DOHH2 (cell line): ENCODE data around the gene MST1.

Experiments
- H3F3A ChIP-seq: fragments of 200-600 bp; sonication (generic), shearing (Covaris generic); 2 replicates; pipeline ENCODE4 v1.6.0; 2016; ENCODE audit warnings: antibody characterized with exemption, mild to moderate bottlenecking; ENCODE audit not compliant: control insufficient read depth, insufficient read depth
- H3K27ac ChIP-seq: fragments of 200-600 bp; sonication (generic); 2 replicates; pipeline ENCODE4 v1.5.1; 2014; ENCODE audit warnings: low read depth, mild to moderate bottlenecking, low read length, moderate library complexity
- H3K27me3 ChIP-seq: fragments of 200-600 bp; sonication (generic); 2 replicates; pipeline ENCODE4 v1.6.1; 2014; ENCODE audit warnings: mild to moderate bottlenecking, low read length, mixed read lengths; ENCODE audit not compliant: control insufficient read depth
- H3K36me3 ChIP-seq: fragments of 200-600 bp; sonication (generic); 2 replicates; pipeline ENCODE4 v1.6.1; 2014; ENCODE audit warnings: mild to moderate bottlenecking, low read length, moderate library complexity, mixed read lengths; ENCODE audit not compliant: control insufficient read depth
- H3K4me1 ChIP-seq: fragments of 200-600 bp; sonication (generic); 2 replicates; pipeline ENCODE4 v1.6.1; 2014; ENCODE audit warnings: mild to moderate bottlenecking, low read length, mixed read lengths; ENCODE audit not compliant: control insufficient read depth
- H3K4me2 ChIP-seq: fragments of 200-600 bp; sonication (generic); 2 replicates; pipeline ENCODE4 v1.6.0; 2014; ENCODE audit warnings: mild to moderate bottlenecking, low read length, moderate library complexity
- H3K4me3 ChIP-seq: fragments of 200-600 bp; sonication (generic); 2 replicates; pipeline ENCODE4 v1.5.1; 2014; ENCODE audit warnings: mild to moderate bottlenecking, low read length, mixed read lengths
- H3K79me2 ChIP-seq: fragments of 200-600 bp; sonication (generic); 2 replicates; pipeline ENCODE4 v1.6.1; 2014; ENCODE audit warnings: mild to moderate bottlenecking, low read length, mixed read lengths; ENCODE audit not compliant: control insufficient read depth
- H3K9me2 ChIP-seq: fragments of 200-600 bp; sonication (generic); replicated peaks from 2 replicates; pipeline ENCODE4 v1.6.1; 2014; ENCODE audit warnings: mild to moderate bottlenecking, low read length, mixed read lengths; ENCODE audit not compliant: control insufficient read depth
- H3K9me3 ChIP-seq: fragments of 200-600 bp; sonication (generic); 2 replicates; pipeline ENCODE4 v1.6.1; 2014; ENCODE audit warnings: antibody characterized with exemption, low read length, mixed read lengths; ENCODE audit not compliant: control insufficient read depth, insufficient read depth
- H4K20me1 ChIP-seq: fragments of 200-600 bp; sonication (generic); 2 replicates; pipeline ENCODE4 v1.6.0; 2014; ENCODE audit warnings: low read depth, mild to moderate bottlenecking, antibody characterized with exemption, low read length, moderate library complexity; ENCODE audit not compliant: control insufficient read depth, insufficient read depth
- EZH2phosphoT487 ChIP-seq: fragments of 200-600 bp; sonication (generic); IDR thresholded peaks from 2 replicates; pipeline ENCODE4 v1.6.1; 2017; ENCODE audit warnings: borderline replicate concordance, mild to moderate bottlenecking, antibody characterized with exemption, low read length, moderate library complexity, mixed read lengths
- TF ChIP-seq, protein P1 (sequence below): fragments of 200-600 bp; sonication (generic); IDR thresholded peaks from one replicate; pipeline ENCODE4 v1.5.1; 2014; ENCODE audit warnings: antibody characterized with exemption, mild to moderate bottlenecking, low read depth, low read length; ENCODE audit not compliant: poor library complexity, severe bottlenecking

Gene MST1

GRCh38 chr3:49689046-49689907 is at the start of gene MST1, which contains the start of gene RNF123:
MST1 (minus strand) TSS chr3:49689474; CDS start chr3:49688691, 783 bp downstream.
RNF123 (plus strand) TSS chr3:49689557; CDS start chr3:49691166, 1,609 bp downstream.
- Histone ChIP-seq H3K9me2 (no peaks in the 10 kb centered on the region), H3K4me2 (peak within 1 kb of the TSS; percentile 88), H3K4me3 (peak within 1 kb of the TSS; percentile 95), H3K9me3 (no peaks in the 10 kb centered on the region), H3K79me2 (peaks cover 26% of the 10 kb centered on the region), H3K4me1 (peaks cover 17% of the 10 kb centered on the region), H3K36me3 (0 out of 2 replicates have a peak, but pooled peaks cover 4% of the 10 kb centered on the region), H4K20me1 (no peaks in the 10 kb centered on the region), H3K27me3 (no peaks in the 10 kb centered on the region), H3K27ac (peak within 1 kb of the TSS; percentile 34; the same call in 1 of the 2 replicates), H3F3A (no peaks in the 10 kb centered on the region)
- TF ChIP-seq, protein P1, sequence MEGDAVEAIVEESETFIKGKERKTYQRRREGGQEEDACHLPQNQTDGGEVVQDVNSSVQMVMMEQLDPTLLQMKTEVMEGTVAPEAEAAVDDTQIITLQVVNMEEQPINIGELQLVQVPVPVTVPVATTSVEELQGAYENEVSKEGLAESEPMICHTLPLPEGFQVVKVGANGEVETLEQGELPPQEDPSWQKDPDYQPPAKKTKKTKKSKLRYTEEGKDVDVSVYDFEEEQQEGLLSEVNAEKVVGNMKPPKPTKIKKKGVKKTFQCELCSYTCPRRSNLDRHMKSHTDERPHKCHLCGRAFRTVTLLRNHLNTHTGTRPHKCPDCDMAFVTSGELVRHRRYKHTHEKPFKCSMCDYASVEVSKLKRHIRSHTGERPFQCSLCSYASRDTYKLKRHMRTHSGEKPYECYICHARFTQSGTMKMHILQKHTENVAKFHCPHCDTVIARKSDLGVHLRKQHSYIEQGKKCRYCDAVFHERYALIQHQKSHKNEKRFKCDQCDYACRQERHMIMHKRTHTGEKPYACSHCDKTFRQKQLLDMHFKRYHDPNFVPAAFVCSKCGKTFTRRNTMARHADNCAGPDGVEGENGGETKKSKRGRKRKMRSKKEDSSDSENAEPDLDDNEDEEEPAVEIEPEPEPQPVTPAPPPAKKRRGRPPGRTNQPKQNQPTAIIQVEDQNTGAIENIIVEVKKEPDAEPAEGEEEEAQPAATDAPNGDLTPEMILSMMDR: peak; percentile 46
- no peak for TF ChIP-seq EZH2phosphoT487

DNA sequence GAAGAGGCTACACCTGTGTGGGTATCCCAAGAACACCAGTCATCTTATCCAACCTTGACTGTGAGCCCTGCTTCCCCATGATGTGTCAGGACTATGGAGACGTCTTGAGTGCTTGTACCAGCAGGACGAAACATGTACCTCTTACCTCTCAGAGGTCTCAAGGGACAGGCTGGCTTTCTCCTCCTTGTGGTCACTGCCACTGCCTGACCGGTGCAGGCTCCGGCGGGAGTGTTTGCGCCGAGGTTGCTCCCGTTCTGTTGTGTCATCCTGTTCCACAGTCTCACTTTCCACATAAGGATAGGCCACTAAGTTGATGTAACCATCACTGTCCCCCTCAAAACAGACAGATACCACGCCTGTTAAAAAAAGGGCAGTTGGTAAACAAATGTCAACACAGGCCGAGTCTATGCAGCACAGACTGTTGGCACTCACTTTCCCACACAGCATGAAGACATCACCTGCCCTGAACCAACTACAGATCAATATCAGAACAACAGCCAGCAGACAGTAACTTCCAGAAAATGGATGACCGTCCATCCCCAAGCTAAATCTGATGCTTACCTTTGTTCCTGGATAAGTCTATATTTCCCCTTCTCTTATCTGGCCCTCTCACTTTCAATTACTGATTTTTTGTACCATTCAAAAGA is 48.9 kb upstream of the MST1 start:
- no peaks in the 10 kb centered on the region for H3K9me3 ChIP-seq
- no peak overlapping the region for H3K4me2 ChIP-seq
- no peak overlapping the region for H3K4me3 ChIP-seq
- H3K36me3 ChIP-seq: peaks cover 47% of the 10 kb centered on the region
- H3F3A ChIP-seq: no peaks in the 10 kb centered on the region
- no peaks in the 10 kb centered on the region for H3K9me2 ChIP-seq
- TF ChIP-seq, protein P1: no peak
- TF ChIP-seq EZH2phosphoT487: no peak
- H3K27me3 ChIP-seq: no peaks in the 10 kb centered on the region
- no peaks in the 10 kb centered on the region for H3K4me1 ChIP-seq
- no peak overlapping the region for H3K27ac ChIP-seq
- H3K79me2 ChIP-seq: peaks cover 2% of the 10 kb centered on the region; the same call in 1 of the 2 replicates
- no peaks in the 10 kb centered on the region for H4K20me1 ChIP-seq

- Histone ChIP-seq H4K20me1 (no peaks in the 10 kb centered on the region), H3K27ac (no peak overlapping the region), H3K4me2 (no peak overlapping the region), H3F3A (no peaks in the 10 kb centered on the region), H3K27me3 (no peaks in the 10 kb centered on the region), H3K9me3 (no peaks in the 10 kb centered on the region), H3K79me2 (peaks cover 2% of the 10 kb centered on the region; the same call in 1 of the 2 replicates), H3K9me2 (no peaks in the 10 kb centered on the region), H3K4me3 (no peak overlapping the region), H3K36me3 (peaks cover 64% of the 10 kb centered on the region), H3K4me1 (no peaks in the 10 kb centered on the region)
- TF ChIP-seq, protein P1: no peak
- no peak for TF ChIP-seq EZH2phosphoT487
Observed at GRCh38 chr3:49734752-49735151, 45.5 kb upstream of the MST1 start.
